Activated CD4-positive, alpha-beta memory T cell treated with anti-CD3 and anti-CD28 coated beads for 36 hours (primary cell): ENCODE results near the gene CADM3. TPM values are rescaled to one million over a fixed set of nuclear protein-coding genes. Genes with fewer than 3 reads are reported as not detected.
A peak's percentile ranks its signal among the peaks of the same experiment; 100 is the strongest.

Experiments used
- CTCF ChIA-PET: fragments of 350-600 bp; sonication (Branson Sonifier 250); formaldehyde crosslinking; loops from one replicate; lab custom pipeline; 2021; ENCODE audit warnings: antibody characterized with exemption, inconsistent platforms; lab: Charles Lee
- POLR2A ChIA-PET: fragments of 350-600 bp; sonication (Branson Sonifier 250); formaldehyde crosslinking; loops from one replicate; lab custom pipeline; 2021; ENCODE audit warnings: antibody characterized with exemption; lab: Charles Lee
- DNase-seq: peaks from one replicate; pipeline ENCODE4 v3.0.0-alpha.2; 2020
- H3K27ac Mint-ChIP-seq: one replicate; pipeline ENCODE4 v1.8.0; 2021; ENCODE audit warnings: mixed read lengths
- H3K27me3 Mint-ChIP-seq: one replicate; pipeline ENCODE4 v1.8.0; 2021; ENCODE audit warnings: mixed read lengths
- H3K36me3 Mint-ChIP-seq: one replicate; pipeline ENCODE4 v1.8.0; 2021; ENCODE audit warnings: mixed read lengths
- H3K4me1 Mint-ChIP-seq: one replicate; pipeline ENCODE4 v1.8.0; 2021; ENCODE audit warnings: low read depth, mixed read lengths
- H3K4me3 Mint-ChIP-seq: one replicate; pipeline ENCODE4 v1.8.0; 2021; ENCODE audit warnings: mild to moderate bottlenecking, mixed read lengths
- H3K9me3 Mint-ChIP-seq: one replicate; pipeline ENCODE4 v1.8.0; 2021; ENCODE audit warnings: mixed read lengths
- intact Hi-C: fragments of 100-400 bp; cut with micrococcal nuclease; formaldehyde crosslinking; loops from one replicate; pipeline ENCODE4 v1.15.1; 2023
- total RNA-seq, 2 experiments: library from RNA; stranded (reverse); gene quantifications; one replicate each; pipeline ENCODE4 v1.2.3, GENCODE V29; 2021

The CADM3 gene
- total RNA-seq, 2 experiments from 2014 or later = not detected

GRCh38 chr1:159197561-159198557, 26.4 kb downstream of the CADM3 start:
- Mint-ChIP-seq H3K9me3 (no peaks in the 10 kb centered on the region), H3K36me3 (no peaks in the 10 kb centered on the region), H3K27ac (no peak overlapping the region), H3K4me1 (peaks cover 2% of the 10 kb centered on the region), H3K4me3 (no peak overlapping the region), H3K27me3 (peaks cover 36% of the 10 kb centered on the region)
- CTCF ChIA-PET = interaction anchor here (0.5 to 4.9 kb wide), 16 partner anchors 10 to 795 kb away, joined by 3 to 51 read pairs (median 4); no protein-coding TSS in a partner anchor
- POLR2A ChIA-PET = no interaction called here
- DNase-seq = peak; percentile 75
- intact Hi-C loops = loop anchor here (1.0 to 5.0 kb wide), 2 partner anchors 36 to 66 kb away; no protein-coding TSS in a partner anchor

GRCh38 chr1:159199901-159200300, 28.5 kb downstream of the CADM3 start:
- ChIA-PET CTCF (interaction anchor here (1.2 to 4.3 kb wide), 3 partner anchors 11 to 67 kb away, joined by 4 to 36 read pairs (median 7); no protein-coding TSS in a partner anchor), POLR2A (no interaction called here)
- Mint-ChIP-seq H3K4me1 (peaks cover 2% of the 10 kb centered on the region), H3K9me3 (no peaks in the 10 kb centered on the region), H3K36me3 (no peaks in the 10 kb centered on the region), H3K27me3 (peaks cover 36% of the 10 kb centered on the region), H3K4me3 (no peak overlapping the region), H3K27ac (no peak overlapping the region)
- intact Hi-C loops = loop anchor here (5.0 to 10.0 kb wide), 2 partner anchors 38 to 695 kb away; no protein-coding TSS in a partner anchor
- no peak for DNase-seq

GRCh38 chr1:159200769-159201168, 29.4 kb downstream of the CADM3 start:
- no peak overlapping the region for H3K27ac Mint-ChIP-seq
- peaks cover 43% of the 10 kb centered on the region for H3K27me3 Mint-ChIP-seq
- ChIA-PET CTCF (interaction anchor here (1.2 to 1.3 kb wide), 2 partner anchors 10 to 13 kb away, joined by 4 to 7 read pairs; no protein-coding TSS in a partner anchor), POLR2A (no interaction called here)
- no peaks in the 10 kb centered on the region for H3K36me3 Mint-ChIP-seq
- DNase-seq = no peak
- no peak overlapping the region for H3K4me3 Mint-ChIP-seq
- no peaks in the 10 kb centered on the region for H3K9me3 Mint-ChIP-seq
- intact Hi-C loops = loop anchor here (10.0 kb wide), 1 partner anchor 696 kb away; no protein-coding TSS in a partner anchor
- peaks cover 2% of the 10 kb centered on the region for H3K4me1 Mint-ChIP-seq

GRCh38 chr1:159201642-159202041, 30.2 kb downstream of the CADM3 start:
- no peak for DNase-seq
- Mint-ChIP-seq H3K4me3 (no peak overlapping the region), H3K27ac (no peak overlapping the region), H3K4me1 (peaks cover 4% of the 10 kb centered on the region), H3K9me3 (no peaks in the 10 kb centered on the region), H3K27me3 (peaks cover 43% of the 10 kb centered on the region), H3K36me3 (no peaks in the 10 kb centered on the region)
- intact Hi-C loops = loop anchor here (10.0 kb wide), 1 partner anchor 697 kb away; no protein-coding TSS in a partner anchor
- POLR2A ChIA-PET = no interaction called here
- CTCF ChIA-PET = interaction anchor here (0.7 to 5.6 kb wide), 2 partner anchors 13 to 67 kb away, joined by 3 to 37 read pairs; no protein-coding TSS in a partner anchor

- ChIA-PET CTCF (interaction anchor here (1.8 to 5.6 kb wide), 2 partner anchors 11 to 72 kb away, joined by 5 to 37 read pairs; no protein-coding TSS in a partner anchor), POLR2A (no interaction called here)
- Mint-ChIP-seq H3K4me3 (no peak overlapping the region), H3K4me1 (peaks cover 22% of the 10 kb centered on the region), H3K27me3 (peaks cover 46% of the 10 kb centered on the region), H3K27ac (no peak overlapping the region), H3K9me3 (no peaks in the 10 kb centered on the region), H3K36me3 (no peaks in the 10 kb centered on the region)
- DNase-seq = no peak
- intact Hi-C loops = loop anchor here (10.0 kb wide), 1 partner anchor 699 kb away; no protein-coding TSS in a partner anchor
Observed at GRCh38 chr1:159203610-159204009, 32.2 kb downstream of the CADM3 start.

- H3K4me1 Mint-ChIP-seq = peaks cover 22% of the 10 kb centered on the region
- ChIA-PET POLR2A (no interaction called here), CTCF (interaction anchor here (1.8 to 6.7 kb wide), 3 partner anchors 8 to 72 kb away, joined by 5 to 51 read pairs (median 37); no protein-coding TSS in a partner anchor)
- no peaks in the 10 kb centered on the region for H3K36me3 Mint-ChIP-seq
- no peak within 1 kb of the TSS for H3K4me3 Mint-ChIP-seq
- H3K27ac Mint-ChIP-seq = no peak within 1 kb of the TSS
- peaks cover 54% of the 10 kb centered on the region for H3K27me3 Mint-ChIP-seq
- DNase-seq = no peak
- intact Hi-C loops = loop anchor here (10.0 kb wide), 1 partner anchor 700 kb away; no protein-coding TSS in a partner anchor
- no peaks in the 10 kb centered on the region for H3K9me3 Mint-ChIP-seq
Observed at GRCh38 chr1:159204161-159205141, 33.0 kb downstream of the CADM3 start, which contains the start of gene ACKR1. Gene ACKR1 (plus strand): TSS chr1:159204875. CDS start chr1:159204960, 85 bp downstream.

GRCh38 chr1:159205225-159205624, 33.8 kb downstream of the CADM3 start:
- Mint-ChIP-seq H3K9me3 (no peaks in the 10 kb centered on the region), H3K4me3 (no peak overlapping the region), H3K4me1 (peaks cover 22% of the 10 kb centered on the region), H3K27ac (no peak overlapping the region), H3K27me3 (peaks cover 51% of the 10 kb centered on the region), H3K36me3 (no peaks in the 10 kb centered on the region)
- DNase-seq = no peak
- ChIA-PET CTCF (interaction anchor here (5.6 to 6.7 kb wide), 2 partner anchors 8 to 9 kb away, joined by 37 to 51 read pairs; no protein-coding TSS in a partner anchor), POLR2A (no interaction called here)
- intact Hi-C loops = loop anchor here (10.0 kb wide), 1 partner anchor 700 kb away; no protein-coding TSS in a partner anchor

- H3K4me1 Mint-ChIP-seq = peaks cover 20% of the 10 kb centered on the region
- no peak overlapping the region for H3K4me3 Mint-ChIP-seq
- ChIA-PET POLR2A (no interaction called here), CTCF (interaction anchor here (5.6 to 6.7 kb wide), 2 partner anchors 8 to 9 kb away, joined by 37 to 51 read pairs; no protein-coding TSS in a partner anchor)
- H3K36me3 Mint-ChIP-seq = no peaks in the 10 kb centered on the region
- peaks cover 52% of the 10 kb centered on the region for H3K27me3 Mint-ChIP-seq
- no peaks in the 10 kb centered on the region for H3K9me3 Mint-ChIP-seq
- intact Hi-C loops = loop anchor here (10.0 kb wide), 1 partner anchor 701 kb away; no protein-coding TSS in a partner anchor
- DNase-seq = no peak
- H3K27ac Mint-ChIP-seq = no peak overlapping the region
Observed at GRCh38 chr1:159206110-159206509, 34.7 kb downstream of the CADM3 start.

GRCh38 chr1:159207080-159207479, 35.7 kb downstream of the CADM3 start:
- POLR2A ChIA-PET = no interaction called here
- Mint-ChIP-seq H3K4me1 (peaks cover 20% of the 10 kb centered on the region), H3K4me3 (no peak overlapping the region), H3K27me3 (peaks cover 53% of the 10 kb centered on the region), H3K9me3 (no peaks in the 10 kb centered on the region), H3K27ac (no peak overlapping the region), H3K36me3 (no peaks in the 10 kb centered on the region)
- CTCF ChIA-PET = interaction anchor here (1.3 to 6.7 kb wide), 4 partner anchors 7 to 74 kb away, joined by 5 to 83 read pairs (median 44); no protein-coding TSS in a partner anchor
- intact Hi-C loops = loop anchor here (10.0 kb wide), 1 partner anchor 702 kb away; no protein-coding TSS in a partner anchor
- DNase-seq = no peak

GRCh38 chr1:159207774-159208173, 36.4 kb downstream of the CADM3 start:
- H3K4me3 Mint-ChIP-seq = no peak overlapping the region
- ChIA-PET CTCF (interaction anchor here (1.2 to 6.7 kb wide), 4 partner anchors 11 to 74 kb away, joined by 4 to 83 read pairs (median 28); no protein-coding TSS in a partner anchor), POLR2A (no interaction called here)
- peaks cover 20% of the 10 kb centered on the region for H3K4me1 Mint-ChIP-seq
- H3K36me3 Mint-ChIP-seq = no peaks in the 10 kb centered on the region
- H3K27ac Mint-ChIP-seq = no peak overlapping the region
- no peak for DNase-seq
- no peaks in the 10 kb centered on the region for H3K9me3 Mint-ChIP-seq
- intact Hi-C loops = loop anchor here (10.0 kb wide), 1 partner anchor 703 kb away; no protein-coding TSS in a partner anchor
- peaks cover 55% of the 10 kb centered on the region for H3K27me3 Mint-ChIP-seq
